Central memory CD8-positive, alpha-beta T cell (primary cell): Measurements from ENCODE around the gene TMEM205.
"Not testable (repeated sequence)": the region's sequence is repeated elsewhere in the genome, so short reads cannot be mapped to it uniquely, and the experiment has no call there.

Experiments
- ATAC-seq: fragments of 150-1000 bp; cut with Tn5 transposase; replicated peaks from 2 replicates; pipeline ENCODE4 v1.10.0; 2022; ENCODE audit warnings: mild to moderate bottlenecking, moderate FRiP score, moderate number of reproducible peaks; ENCODE audit not compliant: poor library complexity, severe bottlenecking; ENCODE audit errors: extremely low read depth
- DNase-seq, 2 donors: peaks; one replicate each; pipeline ENCODE4 v3.0.0; 2021; ENCODE audit warnings: low spot score in 2 of 2
- H3K27ac Mint-ChIP-seq: one replicate; pipeline ENCODE4 v1.8.0; 2022; ENCODE audit warnings: low read depth, mild to moderate bottlenecking, moderate library complexity, mixed read lengths
- H3K27me3 Mint-ChIP-seq: one replicate; pipeline ENCODE4 v1.8.0; 2022; ENCODE audit warnings: mixed read lengths
- H3K36me3 Mint-ChIP-seq: one replicate; pipeline ENCODE4 v1.8.0; 2022; ENCODE audit warnings: mild to moderate bottlenecking, moderate library complexity, mixed read lengths; ENCODE audit not compliant: insufficient read depth
- H3K4me1 Mint-ChIP-seq: one replicate; pipeline ENCODE4 v1.8.0; 2022; ENCODE audit warnings: mixed read lengths
- H3K4me3 Mint-ChIP-seq: one replicate; pipeline ENCODE4 v1.8.0; 2022; ENCODE audit warnings: mild to moderate bottlenecking, moderate library complexity, mixed read lengths
- H3K9me3 Mint-ChIP-seq: one replicate; pipeline ENCODE4 v1.8.0; 2022; ENCODE audit warnings: mixed read lengths

TMEM205 gene

DNA sequence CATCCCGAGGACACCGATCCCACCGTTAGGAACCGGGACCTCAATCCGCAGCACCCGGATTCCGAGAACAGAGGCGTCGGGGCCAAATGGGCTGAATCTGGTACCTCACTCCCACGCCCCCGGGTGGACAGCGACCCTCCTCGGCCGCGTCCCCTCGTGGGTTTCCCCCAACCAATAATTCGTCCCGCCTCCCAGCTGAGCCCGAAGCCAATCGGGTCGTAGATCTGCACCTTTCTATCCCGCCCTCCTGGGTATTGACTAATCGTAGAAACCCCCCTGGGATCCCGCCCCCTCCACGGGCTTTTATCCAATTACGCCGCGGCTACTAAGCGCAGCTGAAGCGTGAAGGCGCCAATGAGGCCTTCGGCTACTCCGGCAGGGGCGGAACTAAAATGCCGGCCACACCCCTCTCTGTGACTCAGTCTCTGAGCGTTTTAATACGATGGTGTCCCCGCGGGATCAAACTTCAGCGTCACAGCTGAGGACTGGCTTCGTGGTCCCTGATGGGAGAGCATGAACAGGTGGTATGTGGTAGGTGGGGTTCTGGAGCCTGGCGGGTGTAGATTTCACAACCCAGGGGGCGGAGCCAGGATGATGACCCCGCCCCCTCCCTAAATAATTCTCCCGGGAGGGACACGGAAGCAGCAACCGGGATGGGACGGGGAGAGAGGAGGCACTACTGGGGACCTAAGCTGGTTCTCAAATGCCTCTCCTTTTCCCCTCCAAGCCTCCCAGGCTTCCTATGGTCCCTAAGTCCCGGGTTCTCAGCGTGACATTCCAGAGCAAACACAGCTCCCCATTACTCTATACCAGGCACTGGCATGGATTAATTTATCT is at the start of gene TMEM205, which contains the start of gene CCDC159:
TMEM205 (minus strand) TSS at position 165 of the 837 bp plus-strand sequence. CDS start 649 bp downstream, outside the sequence.
CCDC159 (plus strand) TSS at position 416 of the 837 bp plus-strand sequence; CDS start at position 504, 88 bp downstream.
- peak; percentile 96 to 99 for DNase-seq
- H3K9me3 Mint-ChIP-seq: no peaks in the 10 kb centered on the region
- H3K4me1 Mint-ChIP-seq: peaks cover 34% of the 10 kb centered on the region
- no peaks in the 10 kb centered on the region for H3K27me3 Mint-ChIP-seq
- H3K4me3 Mint-ChIP-seq: peak within 1 kb of the TSS; percentile 93
- H3K36me3 Mint-ChIP-seq: peaks cover 12% of the 10 kb centered on the region
- H3K27ac Mint-ChIP-seq: peak within 1 kb of the TSS; percentile 95
- ATAC-seq: peak; percentile 97

DNA sequence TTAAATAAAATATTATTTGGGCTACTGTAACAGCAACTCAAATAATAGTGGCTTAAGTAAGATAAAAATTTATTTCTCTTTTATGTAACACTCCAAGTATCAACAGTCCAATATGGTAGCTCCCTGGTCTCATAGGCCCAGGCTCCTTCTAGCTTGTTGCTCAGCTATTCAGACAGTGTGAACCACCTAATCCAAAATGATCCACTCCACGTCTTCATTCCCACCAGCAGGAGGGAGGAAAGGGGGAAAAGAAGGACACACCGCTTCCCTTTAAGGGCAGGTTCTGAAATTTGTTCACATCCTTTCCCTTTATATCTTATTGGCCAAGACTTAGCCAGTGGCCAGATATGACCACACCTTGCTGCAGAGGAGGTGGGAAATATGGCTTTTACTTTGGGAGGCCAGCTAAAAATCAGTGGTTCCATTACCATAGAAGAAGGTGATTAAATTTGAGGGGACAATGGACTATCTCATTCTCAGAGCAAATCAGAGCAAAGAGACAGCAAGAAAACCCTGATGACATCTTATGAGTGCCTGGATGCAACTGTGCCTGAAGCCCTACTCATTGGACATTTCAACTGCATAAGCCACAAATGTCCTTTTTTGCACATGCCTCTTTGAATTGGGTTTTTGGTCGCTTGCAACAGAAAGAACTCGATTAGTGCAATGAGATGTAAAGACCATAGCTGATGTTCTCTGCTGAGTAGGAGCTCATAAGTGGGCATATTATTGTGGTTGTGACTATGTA is 45.0 kb upstream of the TMEM205 start:
- Mint-ChIP-seq H3K27ac (no peak overlapping the region), H3K4me3 (no peak overlapping the region), H3K27me3 (peaks cover 22% of the 10 kb centered on the region), H3K9me3 (peaks cover 5% of the 10 kb centered on the region), H3K4me1 (no peaks in the 10 kb centered on the region), H3K36me3 (no peaks in the 10 kb centered on the region)
- no peak for ATAC-seq
- no peak for DNase-seq

GRCh38 chr19:11390359-11390758 is 44.3 kb upstream of the TMEM205 start:
- H3K27me3 Mint-ChIP-seq: peaks cover 18% of the 10 kb centered on the region
- no peaks in the 10 kb centered on the region for H3K36me3 Mint-ChIP-seq
- H3K4me1 Mint-ChIP-seq: no peaks in the 10 kb centered on the region
- no peak for ATAC-seq
- H3K27ac Mint-ChIP-seq: no peak overlapping the region
- no peak overlapping the region for H3K4me3 Mint-ChIP-seq
- H3K9me3 Mint-ChIP-seq: peaks cover 5% of the 10 kb centered on the region
- DNase-seq: no peak

DNA sequence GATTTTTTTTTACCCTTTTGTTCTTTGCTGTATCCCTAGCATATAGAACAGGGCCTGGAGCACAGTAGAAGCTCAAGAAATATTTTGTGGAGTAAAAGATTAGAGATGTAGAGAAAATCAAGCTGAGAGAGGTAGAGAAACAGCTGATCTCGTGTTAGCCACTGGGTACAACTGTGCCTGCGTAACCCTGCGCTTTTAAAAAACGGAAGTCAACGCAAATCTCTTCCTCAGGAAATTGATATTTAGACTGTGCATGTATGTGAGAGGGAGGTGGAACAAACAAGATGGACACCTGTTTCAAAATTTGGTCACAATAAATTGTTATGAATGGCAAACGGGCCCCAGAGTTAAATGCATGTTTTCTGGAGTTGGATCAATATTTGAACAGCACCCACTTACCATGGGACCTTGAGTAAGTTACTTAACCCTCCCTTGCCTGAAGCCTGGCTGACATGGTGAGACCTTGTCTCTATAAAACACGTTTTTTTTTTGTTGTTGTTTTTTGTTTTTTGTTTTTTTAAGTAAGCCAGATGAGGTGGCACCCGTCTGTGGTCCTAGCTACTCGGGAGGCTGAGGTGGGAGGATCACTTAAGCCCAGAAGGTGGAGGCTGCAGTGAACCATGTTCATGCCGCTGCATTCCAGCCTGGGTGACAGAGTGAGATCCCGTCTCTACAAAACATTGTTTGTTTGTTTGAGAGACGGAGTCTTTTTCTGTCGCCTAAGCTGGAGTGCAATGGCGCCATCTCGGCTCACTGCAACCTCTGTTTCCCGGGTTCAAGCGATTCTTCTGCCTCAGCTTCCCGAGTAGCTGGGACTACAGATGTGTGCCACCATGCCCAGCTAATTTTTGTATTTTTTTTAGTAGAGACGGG is 41.3 kb upstream of the TMEM205 start:
- peaks cover 5% of the 10 kb centered on the region for H3K9me3 Mint-ChIP-seq
- H3K36me3 Mint-ChIP-seq: no peaks in the 10 kb centered on the region
- peaks cover 17% of the 10 kb centered on the region for H3K27me3 Mint-ChIP-seq
- H3K27ac Mint-ChIP-seq: no peak overlapping the region
- ATAC-seq: no peak
- DNase-seq: no peak
- no peak overlapping the region for H3K4me3 Mint-ChIP-seq
- peaks cover 9% of the 10 kb centered on the region for H3K4me1 Mint-ChIP-seq

DNA sequence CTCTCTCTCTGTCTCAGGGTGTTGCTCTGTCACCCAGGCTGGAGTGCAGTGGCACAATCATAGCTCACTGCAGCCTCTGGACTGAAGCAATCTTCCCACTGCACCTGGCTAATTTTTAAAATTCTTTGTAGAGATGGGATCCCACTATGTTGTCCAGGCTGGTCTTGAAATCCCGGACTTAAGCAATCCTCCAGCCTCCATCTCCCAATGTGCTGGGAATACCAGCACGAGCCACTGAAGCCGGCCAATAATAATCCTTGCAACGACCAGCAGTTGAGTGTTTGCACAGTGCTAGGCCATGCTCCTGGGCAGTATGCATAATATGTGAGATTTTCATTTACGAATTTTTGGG is 38.7 kb upstream of the TMEM205 start:
- Mint-ChIP-seq H3K27ac (no peak overlapping the region), H3K4me3 (no peak overlapping the region), H3K36me3 (peaks cover 18% of the 10 kb centered on the region), H3K4me1 (peaks cover 31% of the 10 kb centered on the region), H3K27me3 (peaks cover 9% of the 10 kb centered on the region), H3K9me3 (no peaks in the 10 kb centered on the region)
- no peak for ATAC-seq
- no peak for DNase-seq

GRCh38 chr19:11383706-11384048 is 37.6 kb upstream of the TMEM205 start:
- ATAC-seq (no peak), DNase-seq (no peak)
- Mint-ChIP-seq H3K27ac (no peak overlapping the region), H3K27me3 (peaks cover 9% of the 10 kb centered on the region), H3K4me3 (peak overlapping the region; percentile 60), H3K4me1 (peaks cover 31% of the 10 kb centered on the region), H3K9me3 (no peaks in the 10 kb centered on the region), H3K36me3 (peaks cover 18% of the 10 kb centered on the region)

GRCh38 chr19:11382898-11383705 is 37.0 kb upstream of the TMEM205 start:
- peak in 1 of 2 donors; percentile 37 for DNase-seq
- H3K4me3 Mint-ChIP-seq: peak overlapping the region; percentile 60
- ATAC-seq: no peak
- peaks cover 18% of the 10 kb centered on the region for H3K36me3 Mint-ChIP-seq
- no peaks in the 10 kb centered on the region for H3K9me3 Mint-ChIP-seq
- H3K4me1 Mint-ChIP-seq: peaks cover 31% of the 10 kb centered on the region
- peak overlapping the region; percentile 10 for H3K27ac Mint-ChIP-seq
- peaks cover 9% of the 10 kb centered on the region for H3K27me3 Mint-ChIP-seq

DNA sequence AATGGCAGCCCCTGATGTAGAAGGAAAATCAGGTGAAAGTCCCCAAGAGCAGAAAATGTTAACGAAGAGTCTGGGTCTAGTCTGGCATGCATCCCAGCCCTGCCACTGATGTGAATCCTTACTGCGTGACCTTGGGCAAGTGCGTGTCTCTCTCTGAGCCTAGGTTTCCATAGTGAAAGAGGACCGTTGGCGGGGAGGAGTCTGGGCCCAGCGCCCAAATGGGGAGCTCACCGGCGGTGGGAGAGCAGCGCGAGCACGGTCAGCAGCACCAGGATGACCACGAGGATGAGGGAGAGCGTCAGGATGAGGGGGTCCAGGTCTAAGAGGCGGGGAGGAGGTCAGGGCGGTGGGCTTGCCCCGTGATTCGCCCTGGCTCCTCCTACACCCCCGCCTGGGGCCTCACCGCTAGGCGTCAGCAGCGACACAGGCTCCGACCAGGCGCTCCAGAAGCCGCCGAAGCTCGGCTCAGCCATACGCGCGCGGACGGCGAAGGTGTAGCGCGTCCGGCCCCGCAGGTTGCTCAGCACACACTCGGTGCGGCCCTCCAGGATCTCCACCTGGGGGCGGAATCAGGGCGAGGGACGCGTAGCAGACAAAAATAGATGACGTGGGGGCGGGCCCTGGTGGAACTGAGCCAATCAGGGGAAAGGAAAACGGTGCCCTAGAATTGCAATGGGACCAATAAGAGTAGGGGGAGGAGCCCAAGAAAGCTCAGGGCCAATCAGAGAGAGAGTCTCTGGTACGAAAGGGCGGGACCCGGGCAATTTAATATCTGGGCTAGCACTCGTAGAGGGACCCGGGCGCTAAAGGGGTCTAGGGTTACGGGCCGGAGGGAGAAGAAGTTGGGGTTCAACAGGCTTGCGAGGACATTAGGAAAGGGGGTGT is 34.8 kb upstream of the TMEM205 start:
- peak overlapping the region; percentile 83 for H3K4me3 Mint-ChIP-seq
- H3K4me1 Mint-ChIP-seq: peaks cover 37% of the 10 kb centered on the region
- DNase-seq (peak; percentile 95 to 97), ATAC-seq (peak; percentile 87)
- peaks cover 9% of the 10 kb centered on the region for H3K27me3 Mint-ChIP-seq
- no peaks in the 10 kb centered on the region for H3K9me3 Mint-ChIP-seq
- peak overlapping the region; percentile 99 for H3K27ac Mint-ChIP-seq
- peaks cover 18% of the 10 kb centered on the region for H3K36me3 Mint-ChIP-seq

DNA sequence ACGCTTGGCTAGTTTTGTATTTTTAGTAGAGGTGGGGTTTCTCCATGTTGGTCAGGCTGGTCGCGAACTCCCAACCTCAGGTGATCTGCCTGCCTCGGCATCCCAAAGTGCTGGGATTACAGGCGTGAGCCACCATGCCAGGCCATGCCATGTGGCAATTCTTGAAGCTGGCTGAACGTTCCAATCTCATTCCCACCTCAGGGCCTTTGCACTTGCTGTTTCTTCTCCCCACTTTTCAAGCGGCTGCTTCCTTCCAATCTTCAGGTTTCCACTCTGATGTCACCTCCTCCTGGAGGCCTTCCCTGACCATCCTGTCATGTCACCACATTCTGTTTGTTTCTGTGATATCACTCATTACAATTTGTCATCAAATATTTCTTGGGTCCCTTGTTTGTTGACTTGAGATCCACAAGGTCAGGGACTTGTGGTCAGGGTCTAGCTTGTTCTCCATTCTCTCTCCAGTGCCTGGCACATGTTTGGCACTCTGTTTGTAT is 33.8 kb upstream of the TMEM205 start:
- no peak for DNase-seq
- H3K4me3 Mint-ChIP-seq: peak overlapping the region; percentile 83
- H3K27me3 Mint-ChIP-seq: peaks cover 9% of the 10 kb centered on the region
- peaks cover 43% of the 10 kb centered on the region for H3K4me1 Mint-ChIP-seq
- peaks cover 21% of the 10 kb centered on the region for H3K36me3 Mint-ChIP-seq
- peak overlapping the region; percentile 99 for H3K27ac Mint-ChIP-seq
- no peaks in the 10 kb centered on the region for H3K9me3 Mint-ChIP-seq
- ATAC-seq: no peak

- H3K36me3 Mint-ChIP-seq: peaks cover 21% of the 10 kb centered on the region
- not testable (repeated sequence) for ATAC-seq, DNase-seq, H3K27me3 Mint-ChIP-seq, H3K27ac Mint-ChIP-seq, H3K9me3 Mint-ChIP-seq, H3K4me3 Mint-ChIP-seq
- H3K4me1 Mint-ChIP-seq: peaks cover 43% of the 10 kb centered on the region
Observed at GRCh38 chr19:11379269-11379845, 33.3 kb upstream of the TMEM205 start.
